Measurements from ENCODE around the gene ARID1A.

- TF ChIP-seq, protein P1, sequence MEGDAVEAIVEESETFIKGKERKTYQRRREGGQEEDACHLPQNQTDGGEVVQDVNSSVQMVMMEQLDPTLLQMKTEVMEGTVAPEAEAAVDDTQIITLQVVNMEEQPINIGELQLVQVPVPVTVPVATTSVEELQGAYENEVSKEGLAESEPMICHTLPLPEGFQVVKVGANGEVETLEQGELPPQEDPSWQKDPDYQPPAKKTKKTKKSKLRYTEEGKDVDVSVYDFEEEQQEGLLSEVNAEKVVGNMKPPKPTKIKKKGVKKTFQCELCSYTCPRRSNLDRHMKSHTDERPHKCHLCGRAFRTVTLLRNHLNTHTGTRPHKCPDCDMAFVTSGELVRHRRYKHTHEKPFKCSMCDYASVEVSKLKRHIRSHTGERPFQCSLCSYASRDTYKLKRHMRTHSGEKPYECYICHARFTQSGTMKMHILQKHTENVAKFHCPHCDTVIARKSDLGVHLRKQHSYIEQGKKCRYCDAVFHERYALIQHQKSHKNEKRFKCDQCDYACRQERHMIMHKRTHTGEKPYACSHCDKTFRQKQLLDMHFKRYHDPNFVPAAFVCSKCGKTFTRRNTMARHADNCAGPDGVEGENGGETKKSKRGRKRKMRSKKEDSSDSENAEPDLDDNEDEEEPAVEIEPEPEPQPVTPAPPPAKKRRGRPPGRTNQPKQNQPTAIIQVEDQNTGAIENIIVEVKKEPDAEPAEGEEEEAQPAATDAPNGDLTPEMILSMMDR (IDR thresholded peaks at IDR 0.05) = no peak
- TF ChIP-seq POLR2A (IDR thresholded peaks at IDR 0.05) = no peak
Measured at GRCh38 chr1:26791148-26791547, 95.3 kb downstream of the ARID1A start.
